TTC549 (cell line): ENCODE results near the gene YKT6.
"Not testable (repeated sequence)": the region's sequence is repeated elsewhere in the genome, so short reads cannot be mapped to it uniquely, and the experiment has no call there.

Experiments
- FAIRE-seq: peaks from 2 replicates; lab custom pipeline; 2012; peaks lifted over from hg19 to GRCh38; lab: Jason Lieb, UNC

YKT6 gene

DNA sequence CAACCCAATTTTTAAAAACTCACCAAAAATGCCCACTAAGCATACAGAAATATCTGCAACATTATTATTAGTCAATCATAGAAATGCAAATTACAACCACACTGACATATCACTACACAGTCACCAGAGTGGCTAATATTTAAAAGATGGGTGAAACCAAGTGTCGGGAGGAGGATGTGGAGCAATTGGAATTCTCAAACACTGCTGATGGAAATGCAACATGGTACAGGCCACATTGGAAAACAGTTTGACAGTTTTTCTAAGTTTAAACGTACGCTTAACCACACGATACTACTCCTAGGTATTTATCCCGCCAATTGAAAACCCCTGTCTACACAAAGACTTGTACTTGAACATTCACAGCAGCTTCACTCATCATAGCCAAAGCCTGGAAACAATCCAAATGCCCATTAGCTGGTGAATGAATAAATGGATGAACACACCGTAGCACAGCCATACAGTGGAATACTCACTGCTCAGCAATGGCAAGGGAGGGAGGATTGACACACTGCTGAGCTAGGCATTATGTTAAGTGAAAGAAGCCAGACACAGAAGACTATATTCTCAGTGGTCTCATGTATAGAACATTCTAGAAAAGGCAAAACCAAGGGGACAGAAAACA, 27.9 kb upstream of the YKT6 start:
- FAIRE-seq, result no peak

DNA sequence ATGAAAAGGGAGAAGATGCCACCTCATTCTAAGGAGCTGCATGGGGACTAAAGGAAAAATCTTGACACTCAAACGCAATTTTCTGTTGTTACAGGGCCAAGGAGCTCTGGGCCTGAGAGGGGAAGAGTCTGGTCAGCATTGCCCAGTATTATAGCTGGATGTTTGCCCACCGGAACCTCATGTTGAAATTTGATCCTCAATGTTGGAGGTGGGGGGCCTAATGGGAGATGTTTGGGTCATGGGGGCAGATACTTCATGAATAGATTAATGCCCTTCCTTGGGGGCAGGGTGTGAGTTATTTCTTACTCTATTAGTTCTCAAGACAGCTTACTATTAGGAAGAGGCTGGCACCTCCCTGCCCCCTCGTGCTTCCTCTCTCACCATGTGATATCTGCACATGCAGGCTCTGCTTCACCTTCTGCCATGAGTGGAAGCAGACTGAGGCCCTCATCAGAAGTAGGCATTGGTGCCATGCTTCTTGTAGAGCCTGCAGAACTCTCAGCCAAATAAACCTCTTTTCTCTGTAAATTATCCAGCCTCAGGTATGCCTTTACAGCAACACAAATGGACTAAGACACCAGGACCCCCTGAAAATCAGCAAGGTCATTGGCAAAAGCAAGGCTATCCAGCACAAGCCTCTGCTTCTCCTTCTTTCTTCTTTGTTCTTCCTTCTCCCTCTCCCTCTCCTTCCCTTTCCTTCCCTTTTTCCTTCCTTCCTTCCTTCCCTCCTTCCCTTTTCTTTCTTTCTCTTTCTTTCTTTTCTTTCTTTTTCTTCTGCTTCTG, 26.7 kb upstream of the YKT6 start:
- FAIRE-seq, result no peak

DNA sequence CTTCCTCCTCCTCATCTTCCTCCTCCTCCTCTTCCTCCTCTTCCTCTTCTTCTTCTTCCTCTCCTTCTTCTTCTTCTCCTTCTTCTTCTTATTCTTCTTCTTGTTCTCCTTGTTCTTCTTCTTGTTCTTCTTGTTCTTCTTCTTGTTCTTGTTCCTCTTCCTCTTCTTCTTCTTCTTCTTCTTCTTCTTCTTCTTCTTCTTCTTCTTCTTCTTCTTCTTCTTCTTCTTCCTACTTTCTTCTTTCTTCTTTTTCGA, 26.2 kb upstream of the YKT6 start:
- not testable (repeated sequence) for FAIRE-seq

DNA sequence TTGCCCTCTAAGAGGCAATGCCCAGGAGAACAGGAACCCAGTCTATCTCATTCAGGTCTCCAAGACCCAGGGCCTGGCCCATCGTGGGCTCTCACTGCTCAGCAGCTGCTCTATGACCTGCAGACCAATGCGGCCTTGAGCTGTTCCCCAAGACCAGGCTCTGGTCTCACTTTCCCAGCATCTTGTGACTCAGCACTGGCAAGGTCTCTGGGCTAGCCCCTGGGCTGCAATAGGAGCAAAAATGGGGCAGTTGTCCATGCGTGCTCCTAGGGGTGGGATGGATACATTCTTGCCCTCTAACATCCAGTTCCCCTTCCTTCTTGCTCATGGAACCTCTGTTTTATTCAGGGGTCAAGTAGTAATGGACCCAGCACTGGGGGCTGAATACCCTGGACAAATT, 25.0 kb upstream of the YKT6 start:
- FAIRE-seq, result no peak

DNA sequence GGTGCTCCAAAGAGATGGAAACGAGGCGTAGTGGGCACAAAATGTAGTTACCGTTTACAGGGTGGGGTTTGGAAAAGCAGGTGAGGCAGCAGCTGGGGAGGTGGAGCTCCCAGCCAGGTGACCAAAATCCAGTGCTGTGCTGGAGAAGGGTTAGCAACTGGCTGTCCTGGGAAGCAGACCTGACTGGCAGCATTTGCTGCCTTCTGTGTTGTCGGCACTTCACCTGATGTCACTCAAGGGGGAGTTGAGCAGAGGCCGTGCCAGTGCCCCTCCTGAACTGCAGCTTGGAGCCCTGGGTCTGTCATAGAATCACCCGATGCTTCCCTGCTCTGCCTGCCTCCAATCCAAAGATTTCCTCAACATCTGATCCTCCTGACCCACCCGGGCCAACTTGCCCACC, 24.3 kb upstream of the YKT6 start:
- no peak for FAIRE-seq

DNA sequence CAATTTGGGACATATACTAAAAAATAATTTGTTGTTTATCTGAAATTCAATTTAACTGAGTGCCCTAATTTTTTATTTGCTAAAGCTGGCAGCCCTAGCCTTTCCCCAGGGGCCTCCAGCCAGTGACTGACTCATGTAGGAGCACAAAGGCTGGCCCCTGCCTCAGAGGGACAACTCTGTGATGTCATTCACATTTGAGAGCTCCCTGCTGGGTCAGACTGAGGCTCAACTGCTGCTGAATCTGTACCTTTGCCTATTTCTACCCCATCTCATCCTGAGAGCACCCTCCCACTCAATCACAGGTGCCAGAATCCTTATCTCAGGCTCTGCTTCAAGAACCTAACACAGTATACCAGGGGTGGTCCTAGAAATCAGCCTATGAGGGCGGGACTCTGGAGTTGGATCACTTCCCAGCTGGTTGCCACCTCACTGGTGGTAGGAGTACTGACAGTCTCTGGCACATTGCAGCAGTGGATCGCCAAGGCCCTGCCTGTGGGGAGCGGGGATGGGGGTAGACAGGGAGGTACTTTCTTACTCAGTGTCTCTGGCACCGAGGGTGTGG, 23.1 kb upstream of the YKT6 start:
- no peak for FAIRE-seq

DNA sequence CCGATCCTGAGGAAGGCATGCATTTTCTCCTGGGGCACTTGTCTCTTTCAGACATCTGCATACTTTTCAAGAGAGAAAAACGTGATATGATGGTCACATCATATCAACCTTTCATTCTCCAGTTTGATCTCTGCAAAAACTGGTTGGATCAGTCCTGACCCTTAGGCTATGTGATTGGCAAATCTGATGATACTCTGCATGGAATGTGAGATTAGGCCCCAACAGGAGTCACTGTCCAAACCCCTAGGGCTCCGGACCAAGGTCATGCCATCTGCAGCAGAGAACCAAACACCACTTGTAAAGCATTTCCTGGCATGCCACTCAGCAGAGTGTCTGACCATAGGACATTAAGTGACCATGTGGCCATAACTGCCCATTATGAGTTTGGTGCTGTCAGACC, 20.1 kb upstream of the YKT6 start:
- no peak for FAIRE-seq

DNA sequence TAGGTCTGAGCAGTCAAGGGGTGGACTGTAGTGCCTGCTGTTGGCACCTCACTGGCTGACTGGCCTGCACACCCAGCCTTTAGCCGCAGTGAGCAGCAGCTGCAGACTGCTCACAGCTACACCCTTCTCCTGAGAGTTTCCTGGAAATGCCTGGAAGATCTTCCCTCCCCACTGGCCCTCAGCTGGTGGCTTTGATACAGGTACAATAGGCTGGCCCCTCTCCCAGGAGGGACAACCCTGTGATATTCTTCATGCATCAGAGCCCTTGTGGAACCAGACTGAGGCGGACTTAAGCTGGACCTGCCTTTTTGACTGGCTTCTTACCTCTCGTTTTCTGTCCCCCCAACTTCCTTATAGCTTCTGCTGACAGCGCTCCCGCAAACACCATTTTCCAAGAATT, 18.0 kb upstream of the YKT6 start:
- no peak for FAIRE-seq

DNA sequence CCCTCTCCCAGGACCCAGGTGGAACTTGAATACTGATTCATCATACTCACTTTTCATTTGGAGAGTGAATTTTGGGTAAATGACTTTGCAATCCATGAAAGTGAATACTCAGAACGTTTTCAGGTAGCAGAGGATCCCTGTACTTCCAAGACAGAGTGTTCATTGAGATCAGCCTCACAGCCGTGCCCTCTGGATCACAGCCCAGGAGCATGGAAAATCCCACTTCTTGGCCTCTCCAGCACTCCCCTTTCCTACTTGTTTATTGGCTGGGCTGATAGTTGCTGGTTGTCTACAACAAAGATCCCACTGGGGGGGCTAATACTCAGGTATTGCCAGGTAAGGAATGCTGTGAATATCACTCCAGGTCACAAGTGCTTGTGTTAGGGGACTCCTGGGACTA, 17.4 kb upstream of the YKT6 start:
- FAIRE-seq, result no peak

DNA sequence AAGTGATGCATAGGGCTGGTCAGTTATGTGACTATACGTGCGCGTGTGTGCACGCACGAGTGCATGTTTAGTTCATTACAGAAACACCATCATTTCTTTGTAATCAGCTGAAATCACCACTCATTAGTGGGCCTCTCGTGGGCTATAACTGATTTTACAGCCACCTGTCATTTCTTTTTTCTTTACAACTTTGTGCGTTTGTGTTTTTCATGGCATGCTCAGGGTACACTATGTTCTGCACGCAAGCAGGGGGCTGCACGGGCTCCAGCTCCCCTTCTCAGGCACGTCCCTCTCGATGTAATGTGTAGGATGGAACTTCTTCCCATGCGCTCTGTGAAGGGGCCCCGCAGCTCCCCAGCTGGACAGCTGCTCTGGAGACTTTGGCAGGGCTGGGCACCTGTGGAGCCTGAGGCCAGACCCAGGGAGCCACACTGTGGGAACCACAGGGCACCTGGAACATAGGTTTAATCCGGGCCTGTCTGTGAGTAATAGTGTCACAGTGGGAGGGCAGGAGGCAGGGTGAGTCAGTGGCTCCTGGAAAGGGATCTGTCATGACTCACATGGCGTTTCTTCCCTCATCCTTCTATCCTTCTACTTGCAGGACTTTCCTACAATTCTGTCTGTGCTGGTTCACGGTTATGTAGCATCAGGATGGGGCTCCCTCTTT, 16.4 kb upstream of the YKT6 start:
- FAIRE-seq, result no peak

DNA sequence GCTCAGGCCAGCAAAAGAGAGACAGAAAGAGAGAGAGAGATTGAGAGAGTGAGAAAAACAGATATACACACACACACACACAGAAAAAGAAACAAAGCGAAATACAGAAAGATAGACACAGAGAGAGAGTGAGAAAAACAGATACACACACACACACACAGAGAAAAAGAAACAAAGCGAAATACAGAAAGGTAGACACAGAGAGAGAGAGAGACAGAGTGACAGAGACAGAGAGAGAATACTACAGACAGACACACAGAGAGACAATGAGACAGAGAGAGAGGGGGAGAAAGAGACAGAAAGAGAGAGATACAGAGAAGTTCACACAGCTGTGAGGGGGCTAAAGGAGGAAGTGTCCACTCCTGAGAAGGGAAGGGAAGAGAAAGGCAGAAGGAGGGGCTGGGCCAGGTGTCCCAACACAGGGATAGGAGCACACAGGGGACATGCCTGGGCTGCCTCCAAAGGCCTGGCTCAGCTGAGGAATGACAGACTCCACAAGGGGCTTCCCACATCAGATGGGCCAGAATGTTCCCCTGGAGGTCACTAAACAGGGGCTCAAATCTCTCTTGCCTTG, 15.8 kb upstream of the YKT6 start:
- FAIRE-seq, result no peak

DNA sequence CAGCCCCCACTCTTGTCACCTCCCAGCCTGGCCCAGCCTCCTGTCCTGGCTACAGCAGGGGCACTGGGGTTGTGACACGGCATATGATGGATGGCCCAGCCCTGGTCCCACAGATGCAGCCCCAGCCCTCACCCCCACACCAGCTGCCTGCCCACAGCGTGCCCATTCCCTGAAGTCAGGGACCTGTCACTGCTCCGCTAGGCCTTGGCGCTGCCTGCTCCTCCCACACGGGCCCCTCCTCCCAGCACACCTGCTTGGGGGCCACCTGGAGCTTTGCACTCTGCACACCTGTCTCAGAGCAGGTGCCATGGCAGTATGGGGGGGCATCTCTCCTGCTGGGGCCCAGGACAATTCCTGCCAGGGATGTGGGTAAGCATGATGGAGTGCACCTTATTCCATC, 15.0 kb upstream of the YKT6 start:
- no peak for FAIRE-seq

DNA sequence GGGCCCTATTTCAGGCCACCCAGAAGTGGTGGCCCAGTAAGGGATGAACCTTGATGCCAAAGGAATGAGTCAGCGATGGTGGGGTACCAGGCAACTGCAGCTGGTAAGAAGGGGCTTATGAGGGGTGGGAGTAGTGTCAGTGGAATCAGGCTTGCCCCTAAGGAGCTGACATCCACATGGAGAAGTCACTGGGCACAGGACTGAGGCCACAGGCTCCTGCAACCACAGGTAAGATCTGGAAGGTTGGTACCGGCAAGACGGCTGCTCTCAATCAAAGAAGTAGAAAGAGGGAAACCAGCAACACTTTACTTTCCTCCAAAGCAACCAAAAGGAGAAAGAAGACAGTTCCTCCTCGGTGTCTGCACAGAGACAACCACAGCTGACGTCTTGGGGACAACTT, 14.0 kb upstream of the YKT6 start:
- no peak for FAIRE-seq

DNA sequence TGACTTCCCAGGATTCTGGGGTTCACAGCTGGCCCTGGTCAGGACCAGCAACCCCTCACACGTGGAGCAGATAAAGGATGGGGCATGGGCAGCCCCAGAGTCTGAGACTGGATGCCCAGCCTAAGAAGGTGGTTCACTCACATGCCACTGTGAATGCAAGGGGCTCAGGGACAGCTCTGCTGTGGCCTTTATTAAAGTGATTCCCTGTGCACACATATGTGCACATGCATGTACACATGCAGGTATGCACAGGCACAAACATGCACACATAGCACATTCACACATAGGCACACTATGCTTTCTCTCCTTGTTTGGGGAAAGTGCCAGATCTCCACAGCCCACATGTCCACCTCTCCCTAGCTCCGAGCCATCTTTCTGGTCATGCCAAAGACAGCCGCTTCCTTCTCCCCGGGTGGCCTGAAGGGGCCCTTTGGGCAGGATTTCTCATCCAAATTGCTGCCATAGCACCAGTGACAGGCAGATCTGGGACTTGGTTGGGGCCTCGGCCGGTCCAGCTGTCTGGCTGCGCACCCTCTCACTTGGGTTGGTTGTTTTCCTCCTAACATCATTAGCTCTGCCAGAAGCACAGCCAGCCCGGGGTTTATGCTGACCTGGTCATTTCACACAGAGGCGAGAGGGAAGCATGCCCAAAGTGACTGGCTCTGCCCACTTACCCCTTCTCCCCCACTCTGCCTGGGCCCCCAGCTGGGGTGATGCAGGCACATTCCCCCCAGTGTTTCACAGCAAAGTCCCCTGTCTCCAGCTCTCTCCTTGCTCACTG, 13.0 kb upstream of the YKT6 start:
- FAIRE-seq, result no peak

DNA sequence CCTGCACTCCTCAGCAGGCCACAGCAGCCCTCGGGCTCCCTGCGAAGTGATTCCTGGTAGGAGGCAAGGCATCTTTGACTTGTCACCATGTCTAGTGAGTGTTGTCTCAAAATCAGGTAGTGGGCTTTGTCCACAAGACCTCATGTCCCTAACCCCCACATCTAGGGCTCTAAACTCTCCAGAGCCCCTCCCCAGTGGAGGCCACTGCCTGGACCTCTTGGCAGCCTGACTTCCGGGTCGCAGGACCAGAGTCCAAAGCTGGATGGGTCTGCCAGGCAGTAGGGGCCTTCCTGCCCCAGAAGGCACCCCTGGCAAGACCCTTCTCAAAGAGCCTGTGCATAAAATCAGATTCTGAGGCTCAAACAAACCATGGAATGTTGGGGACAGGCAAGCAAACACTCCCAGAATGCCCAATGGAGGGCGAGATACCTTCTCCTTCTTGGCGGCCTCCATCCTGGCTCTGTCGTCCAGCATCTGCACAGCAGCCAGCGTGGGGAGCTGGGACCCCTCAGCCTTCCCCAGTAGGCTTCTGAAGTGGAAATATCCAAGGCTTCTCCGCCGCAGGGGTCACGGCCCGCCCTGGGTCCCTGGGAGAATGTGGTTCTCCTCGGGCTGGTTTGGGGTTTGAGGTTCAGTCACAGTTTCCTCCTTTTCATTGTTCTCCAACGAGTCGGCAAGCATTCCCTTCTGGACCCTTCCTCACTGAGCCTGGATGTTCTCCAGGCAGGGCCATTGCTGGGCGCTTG, 12.1 kb upstream of the YKT6 start:
- FAIRE-seq, result no peak

DNA sequence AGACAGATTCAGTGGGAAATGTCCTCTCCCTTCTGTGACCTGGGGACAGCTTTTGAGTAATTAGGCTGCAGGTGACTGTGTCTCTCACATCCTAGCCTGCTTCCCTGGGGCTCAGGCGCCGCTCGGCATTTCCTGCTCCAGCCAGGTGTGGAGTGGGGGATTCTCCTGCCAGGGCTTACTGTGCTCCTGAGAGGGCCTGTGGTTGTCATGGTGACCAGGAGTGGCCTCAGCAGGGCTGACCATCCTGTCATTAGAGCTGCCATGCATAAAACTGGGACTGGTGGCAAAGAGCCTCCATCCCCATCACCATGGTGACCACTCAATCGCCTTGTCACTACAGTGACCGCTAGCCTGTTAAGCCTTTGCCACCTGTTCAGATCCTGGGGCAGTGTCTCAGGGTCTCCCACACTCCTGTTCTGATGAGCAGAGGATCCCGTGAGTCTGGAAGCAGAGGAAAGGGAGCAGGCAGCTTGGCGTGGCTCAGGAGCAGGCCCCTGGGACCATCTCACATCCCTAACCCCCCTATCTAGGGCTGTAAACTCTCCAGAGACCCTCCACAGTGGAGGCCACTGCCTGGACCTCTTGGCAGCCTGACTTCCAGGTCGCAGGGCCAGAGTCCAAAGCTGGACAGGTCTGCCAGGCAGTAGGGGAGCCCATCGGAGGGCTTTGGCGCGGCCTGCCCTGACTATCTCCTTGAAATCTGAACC, 11.3 kb upstream of the YKT6 start, which contains the start of gene GCK:
Gene GCK, minus strand, starts transcription at position 154 of the 707 bp plus-strand sequence. CDS start 486 bp downstream, outside the sequence.
- FAIRE-seq, result no peak

DNA sequence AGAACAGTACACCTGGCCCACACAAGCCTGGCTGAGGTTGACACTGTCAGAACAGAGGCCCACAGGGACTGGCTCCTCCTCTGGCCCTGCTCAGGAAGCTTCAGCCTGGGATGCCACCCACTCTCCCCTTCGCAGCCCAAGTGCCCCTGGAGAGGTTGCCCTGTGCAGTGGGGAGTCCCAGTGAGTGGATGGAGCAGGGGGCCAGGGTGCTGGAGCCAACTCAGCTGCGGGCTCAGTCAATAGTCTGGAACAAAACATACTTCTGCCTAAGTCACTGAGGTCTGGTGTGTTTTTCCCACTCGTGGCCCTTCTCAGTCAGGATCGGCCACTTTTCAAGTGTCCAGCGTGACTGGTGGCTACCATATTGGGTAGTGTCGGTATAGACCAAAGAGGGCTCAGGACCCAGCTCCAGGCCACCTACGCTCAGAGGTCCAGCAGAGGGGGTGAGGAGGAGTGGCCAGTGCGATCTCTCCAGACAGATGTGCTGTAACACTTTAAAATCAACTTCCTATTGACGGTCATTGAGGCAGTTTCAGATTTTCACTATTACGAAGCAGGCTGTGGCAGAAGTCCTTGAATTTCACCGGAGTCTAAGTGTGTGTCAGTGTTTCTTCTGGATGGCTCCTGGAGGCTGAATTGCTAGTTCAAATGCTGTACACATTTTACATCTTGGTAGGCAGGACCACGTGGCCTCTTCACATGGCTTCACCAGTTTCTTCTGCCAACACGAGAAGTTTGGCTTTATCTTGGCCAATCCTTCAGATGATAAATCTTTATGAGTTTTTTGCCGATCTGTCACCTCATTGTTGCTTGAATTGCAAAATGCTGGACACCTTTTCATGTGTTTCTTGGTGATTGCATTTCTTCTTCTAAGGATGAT, 10.5 kb upstream of the YKT6 start:
- FAIRE-seq, result no peak

DNA sequence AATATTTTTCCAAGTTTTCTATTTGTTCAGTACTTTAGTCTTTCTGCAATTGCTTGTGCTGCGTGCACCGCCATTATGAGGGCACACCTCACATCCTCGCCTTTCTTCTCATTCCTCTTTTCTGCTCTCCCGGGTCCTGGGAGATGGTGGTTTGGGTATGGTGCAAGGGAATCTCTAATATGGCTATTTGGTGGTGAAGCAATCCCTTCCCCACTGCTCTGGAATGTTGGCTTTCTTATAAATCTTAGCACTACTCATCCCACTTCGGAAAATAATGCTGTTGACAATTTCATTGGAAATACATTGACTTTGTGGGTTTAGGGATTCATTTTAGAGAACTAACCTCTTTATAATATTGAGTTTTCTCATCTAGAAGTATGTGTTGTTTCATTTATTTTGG, 9.6 kb upstream of the YKT6 start:
- FAIRE-seq, result no peak

DNA sequence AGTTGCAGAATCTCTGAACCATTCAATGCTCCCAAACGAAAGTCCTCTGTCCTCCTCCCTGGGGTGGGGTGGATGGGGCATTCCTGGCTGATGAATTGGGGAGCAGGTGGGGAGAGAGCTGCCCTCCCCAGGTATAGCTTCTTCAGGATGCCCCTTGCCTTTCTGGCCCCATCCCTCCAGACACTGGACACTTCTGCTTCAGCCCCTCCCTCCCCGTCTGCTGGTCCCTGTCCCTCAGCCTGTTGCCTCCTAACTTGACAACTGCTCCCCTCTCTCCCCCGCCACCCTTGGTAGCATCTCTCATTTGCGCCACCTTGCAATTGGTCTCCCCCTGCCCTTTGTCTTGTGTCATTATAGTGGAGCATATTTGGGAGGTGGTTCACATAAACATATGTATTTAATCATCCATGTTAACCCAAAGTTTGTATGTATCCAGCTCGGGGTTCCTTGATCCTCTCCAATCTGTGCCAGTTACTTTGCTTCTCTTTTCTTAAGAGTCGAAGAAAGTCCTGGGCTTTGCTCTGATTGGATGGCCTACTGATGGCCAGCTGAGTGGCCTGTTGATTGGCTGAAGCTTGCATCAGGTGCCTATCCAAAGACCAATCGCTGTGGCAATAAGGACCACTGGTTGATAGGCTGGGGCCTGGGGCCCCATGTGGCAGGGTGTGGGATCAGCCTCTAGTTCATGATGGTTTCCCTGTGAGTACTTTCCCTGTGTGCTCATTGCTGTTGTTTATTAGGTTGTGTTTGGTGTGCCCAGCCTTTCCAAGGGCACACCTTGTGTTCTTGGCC, 7.6 kb upstream of the YKT6 start:
- no peak for FAIRE-seq
